Measurements from ENCODE around the gene PLB1.

DNA sequence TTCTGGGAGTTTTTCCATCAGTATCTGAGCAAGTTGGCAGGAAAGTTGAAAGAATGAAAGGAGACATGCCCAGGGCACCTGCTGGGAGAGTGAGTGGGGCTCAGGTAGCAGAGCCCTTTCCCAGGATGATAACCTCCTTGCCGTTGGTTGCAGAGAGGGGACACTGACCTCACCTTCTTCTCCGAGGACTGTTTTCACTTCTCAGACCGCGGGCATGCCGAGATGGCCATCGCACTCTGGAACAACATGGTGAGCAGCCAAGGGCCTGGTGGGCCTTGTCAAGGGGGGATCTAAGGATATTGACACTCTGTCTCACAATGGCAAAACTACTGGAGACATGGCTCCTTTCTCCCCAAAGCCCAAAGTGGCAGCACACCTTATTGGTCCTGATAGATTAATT lies 136.9 kb downstream of the PLB1 start:
- TF ChIP-seq POLR2AphosphoS5 (IDR thresholded peaks at IDR 0.05; ENCODE audit: low read depth, low read length) (no peak), POLR2A (IDR thresholded peaks at IDR 0.05; ENCODE audit: low read depth, low read length) (no peak), TAF1 (IDR thresholded peaks at IDR 0.05; ENCODE audit: borderline replicate concordance, low read depth, low read length) (no peak)

Measured in GM12892 (cell line).